ENCODE measurements around the gene ZHX3. TPM values are rescaled to one million over a fixed set of nuclear protein-coding genes. Genes with fewer than 3 reads are reported as not detected.

Gene ZHX3
- total and polyA plus RNA-seq, 2 of the 4 experiments (the other 2 are of a cell fraction), result 25.0 to 28.0 TPM

DNA sequence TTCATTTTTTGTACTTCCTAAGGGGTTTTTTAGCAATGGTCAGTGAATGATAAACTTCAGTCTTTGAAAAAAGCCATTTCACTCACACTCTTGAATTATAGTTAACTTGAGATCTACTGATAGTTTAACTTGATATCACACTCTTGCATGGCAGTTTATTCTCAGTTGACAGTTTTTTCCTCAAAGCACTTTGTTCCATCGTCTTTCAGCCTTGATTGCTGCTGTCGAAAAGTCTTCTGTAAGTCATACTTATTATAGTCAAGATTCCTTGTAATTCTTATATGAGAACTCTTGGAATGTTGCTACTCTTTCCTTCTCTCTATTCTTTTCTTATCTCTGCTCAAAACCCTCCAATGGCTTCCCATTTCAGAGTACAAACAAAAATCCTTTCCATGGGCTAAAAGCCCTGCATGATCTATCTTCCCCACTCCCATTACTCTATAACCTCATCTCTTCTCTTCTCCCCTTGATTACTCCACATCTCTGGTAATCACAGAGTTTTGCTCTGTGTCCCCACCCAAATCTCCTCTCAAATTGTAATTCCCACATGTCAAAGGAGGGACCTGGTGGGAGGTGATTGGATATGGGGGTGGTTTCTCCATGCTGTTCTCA, 31.2 kb downstream of the ZHX3 start:
- peaks cover 48 to 77% of the 10 kb centered on the region in 2 experiments for H3K79me1 ChIP-seq (ENCODE audit: low read depth in 1 of 2, low read length in 2 of 2)
- ATAC-seq (ENCODE audit: low read depth) (no peak), DNase-seq (no peak)
- POLR2A ChIA-PET (ENCODE audit: unreplicated experiment), result no interaction called here
- in situ Hi-C loops (cut with MboI; ENCODE audit: low sequenced_read_pairs), result no loop called here
- 0 out of 3 replicates have a peak overlapping the region, but pooled peaks have one; percentile 34 for H2BK15ac ChIP-seq (ENCODE audit: low read depth, low read length)
- H4K20me1 ChIP-seq (ENCODE audit: insufficient read depth, low read length), result peaks cover 6% of the 10 kb centered on the region; the same call in 1 of the 2 replicates
- H3K18ac ChIP-seq (ENCODE audit: low read depth, low read length), result no peak overlapping the region; the same call in 1 of the 2 replicates
- H3K4me2 ChIP-seq (ENCODE audit: low read depth, low read length), result no peak overlapping the region
- no peak for TF ChIP-seq MAZ (IDR thresholded peaks at IDR 0.05; ENCODE audit: borderline replicate concordance, low read depth, low read length)
- no peak for TF ChIP-seq RCOR1 (IDR thresholded peaks at IDR 0.05; ENCODE audit: insufficient replicate concordance, low read length)
- TF ChIP-seq BHLHE40 (IDR thresholded peaks at IDR 0.05; ENCODE audit: low read depth, low read length), result no peak
- TF ChIP-seq CTCF (conservative IDR thresholded peaks at IDR 0.05; ENCODE audit: low read depth, low read length), result no peak
- TF ChIP-seq RAD21 (IDR thresholded peaks at IDR 0.05; ENCODE audit: low read length), result no peak
- TF ChIP-seq NFE2L2 (IDR thresholded peaks at IDR 0.05; ENCODE audit: low read depth, low read length), result no peak
- TF ChIP-seq CHD1 (IDR thresholded peaks at IDR 0.05; ENCODE audit: low read depth, low read length), result no peak
- TF ChIP-seq POLR2A (IDR thresholded peaks at IDR 0.05; ENCODE audit: low read depth, low read length), result no peak
- TF ChIP-seq CEBPB (IDR thresholded peaks at IDR 0.05; ENCODE audit: low read depth, low read length), result no peak
- TF ChIP-seq FOS (IDR thresholded peaks at IDR 0.05; ENCODE audit: low read depth, low read length), result no peak
- TF ChIP-seq, protein P1, sequence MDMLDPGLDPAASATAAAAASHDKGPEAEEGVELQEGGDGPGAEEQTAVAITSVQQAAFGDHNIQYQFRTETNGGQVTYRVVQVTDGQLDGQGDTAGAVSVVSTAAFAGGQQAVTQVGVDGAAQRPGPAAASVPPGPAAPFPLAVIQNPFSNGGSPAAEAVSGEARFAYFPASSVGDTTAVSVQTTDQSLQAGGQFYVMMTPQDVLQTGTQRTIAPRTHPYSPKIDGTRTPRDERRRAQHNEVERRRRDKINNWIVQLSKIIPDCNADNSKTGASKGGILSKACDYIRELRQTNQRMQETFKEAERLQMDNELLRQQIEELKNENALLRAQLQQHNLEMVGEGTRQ (IDR thresholded peaks at IDR 0.05; ENCODE audit: low read depth, low read length), result no peak
- no peak for TF ChIP-seq MXI1 (IDR thresholded peaks at IDR 0.05; ENCODE audit: borderline replicate concordance, low read depth, low read length)
- TF ChIP-seq, protein P2, sequence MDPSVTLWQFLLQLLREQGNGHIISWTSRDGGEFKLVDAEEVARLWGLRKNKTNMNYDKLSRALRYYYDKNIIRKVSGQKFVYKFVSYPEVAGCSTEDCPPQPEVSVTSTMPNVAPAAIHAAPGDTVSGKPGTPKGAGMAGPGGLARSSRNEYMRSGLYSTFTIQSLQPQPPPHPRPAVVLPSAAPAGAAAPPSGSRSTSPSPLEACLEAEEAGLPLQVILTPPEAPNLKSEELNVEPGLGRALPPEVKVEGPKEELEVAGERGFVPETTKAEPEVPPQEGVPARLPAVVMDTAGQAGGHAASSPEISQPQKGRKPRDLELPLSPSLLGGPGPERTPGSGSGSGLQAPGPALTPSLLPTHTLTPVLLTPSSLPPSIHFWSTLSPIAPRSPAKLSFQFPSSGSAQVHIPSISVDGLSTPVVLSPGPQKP (IDR thresholded peaks at IDR 0.05; ENCODE audit: borderline replicate concordance, low read depth, low read length), result no peak
- TF ChIP-seq SMC3 (IDR thresholded peaks at IDR 0.05; ENCODE audit: low read depth, low read length), result no peak
- H3K9me3 ChIP-seq (ENCODE audit: control insufficient read depth, insufficient read depth, low read length), result peaks cover 11% of the 10 kb centered on the region
- H3K36me3 ChIP-seq (ENCODE audit: control insufficient read depth, insufficient read depth, low read length), result peaks cover 2% of the 10 kb centered on the region; the same call in 1 of the 2 replicates
- no peak overlapping the region for H3K4ac ChIP-seq (ENCODE audit: low read depth, low read length)
- no peak overlapping the region for H2AFZ ChIP-seq (replicated peaks; ENCODE audit: low read length, poor library complexity)
- intact Hi-C loops (cut with micrococcal nuclease), result no loop called here
- no CpG with 5 or more reads among the region's 2 CpGs for WGBS, 2 experiments (ENCODE audit: extremely low coverage in 2 of 2, insufficient read length in 1 of 2)
- no peak overlapping the region for H2AK5ac ChIP-seq (ENCODE audit: low read depth, low read length)
- H3K56ac ChIP-seq (ENCODE audit: extremely low read depth, insufficient read depth, low read length), result no peak overlapping the region
- H3K9me1 ChIP-seq (ENCODE audit: insufficient read depth, low read length), result peaks cover 7% of the 10 kb centered on the region
- H3K14ac ChIP-seq (replicated peaks; ENCODE audit: low read depth, low read length), result no peak overlapping the region
- no peak overlapping the region for H2BK120ac ChIP-seq (ENCODE audit: low read depth, low read length)
- dilution Hi-C loops (cut with HindIII; ENCODE audit: low sequenced_read_pairs, unreplicated experiment), result no loop called here
- H3K4me1 ChIP-seq (ENCODE audit: control insufficient read depth, insufficient read depth, low read length), result peaks cover 1% of the 10 kb centered on the region; the same call in 1 of the 2 replicates
- no peak overlapping the region for H3K4me3 ChIP-seq (ENCODE audit: insufficient read depth, low read depth, low read length)
- H3K9ac ChIP-seq (ENCODE audit: low read depth, low read length), result no peak overlapping the region
- BruUV-seq (replicated peaks), result no TSS peak
- H4K8ac ChIP-seq (ENCODE audit: low read depth in 2 of 2, low read length in 2 of 2), result no peak overlapping the region
- H3K23ac ChIP-seq (ENCODE audit: low read depth, low read length), result no peak overlapping the region
- peak overlapping the region; percentile 40 for H2BK5ac ChIP-seq (ENCODE audit: low read depth, low read length, poor library complexity, severe bottlenecking)
- H4K91ac ChIP-seq (ENCODE audit: insufficient read depth, low read depth, low read length), result 0 out of 2 replicates have a peak overlapping the region, but pooled peaks have one; percentile 55
- no peak overlapping the region for H3K27ac ChIP-seq (ENCODE audit: insufficient read depth, low read length)
- no peak overlapping the region for H2BK20ac ChIP-seq (ENCODE audit: low read depth, low read length)
- H4K5ac ChIP-seq (ENCODE audit: low read depth, low read length), result no peak overlapping the region
- no peaks in the 10 kb centered on the region for H3K27me3 ChIP-seq (ENCODE audit: control insufficient read depth, insufficient read depth, low read length)
- H2AK9ac ChIP-seq (replicated peaks; ENCODE audit: low read depth, low read length, poor library complexity), result no peak overlapping the region
- CTCF ChIA-PET, result no interaction called here
